ENCODE measurements around the gene PDZD11.

The PDZD11 gene

DNA sequence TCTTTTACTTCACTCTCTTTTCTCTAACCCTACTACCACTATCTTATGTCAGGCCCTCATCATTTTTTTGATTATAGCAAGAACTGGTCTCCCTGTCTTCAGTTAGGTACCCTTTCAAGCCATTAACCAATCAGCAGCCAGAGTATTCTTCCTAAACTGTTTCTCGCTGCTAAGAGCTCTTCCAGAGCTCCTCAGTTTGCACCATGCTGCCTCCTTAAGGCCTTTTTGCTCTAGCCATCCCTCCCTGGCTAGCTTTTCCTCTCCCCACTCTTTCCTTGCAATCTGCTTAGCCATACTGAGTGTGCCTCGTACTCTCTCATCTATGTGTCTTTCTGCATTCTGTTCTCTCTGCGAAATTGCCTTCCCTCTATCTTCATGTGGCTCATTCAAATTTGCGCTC lies 33.1 kb upstream of the PDZD11 start:
- H3K27me3 ChIP-seq (replicated peaks in 2 of 5; ENCODE audit: control insufficient read depth in 4 of 5, insufficient read depth in 5 of 5, low read length in 4 of 5), result no peaks in the 10 kb centered on the region
- no peak for DNase-seq
- CTCF ChIA-PET, result no interaction called here
- POLR2A ChIA-PET, result no interaction called here
- no peaks in the 10 kb centered on the region for H3K36me3 ChIP-seq (ENCODE audit: control insufficient read depth in 4 of 4, insufficient read depth in 4 of 4, low read length in 3 of 4)
- H3K9me3 ChIP-seq (ENCODE audit: control extremely low read depth in 1 of 5, control insufficient read depth in 4 of 5, insufficient read depth in 2 of 5, low read depth in 1 of 5, low read length in 4 of 5), result no peaks in the 10 kb centered on the region
- 96% methylated on average over 4 of the region's 4 CpGs for WGBS (ENCODE audit: insufficient coverage)
- no peak overlapping the region for H3K27ac ChIP-seq (ENCODE audit: insufficient read depth in 1 of 2, low read depth in 1 of 2, low read length in 2 of 2, poor library complexity in 1 of 2, severe bottlenecking in 2 of 2)
- H3K4me3 ChIP-seq (ENCODE audit: control insufficient read depth in 1 of 7, extremely low read depth in 1 of 7, insufficient read depth in 4 of 7, low read depth in 2 of 7, low read length in 6 of 7), result no peak overlapping the region
- no peaks in the 10 kb centered on the region for H3K4me1 ChIP-seq (ENCODE audit: control extremely low read depth in 1 of 4, control insufficient read depth in 4 of 4, insufficient read depth in 4 of 4, low read length in 3 of 4)

DNA sequence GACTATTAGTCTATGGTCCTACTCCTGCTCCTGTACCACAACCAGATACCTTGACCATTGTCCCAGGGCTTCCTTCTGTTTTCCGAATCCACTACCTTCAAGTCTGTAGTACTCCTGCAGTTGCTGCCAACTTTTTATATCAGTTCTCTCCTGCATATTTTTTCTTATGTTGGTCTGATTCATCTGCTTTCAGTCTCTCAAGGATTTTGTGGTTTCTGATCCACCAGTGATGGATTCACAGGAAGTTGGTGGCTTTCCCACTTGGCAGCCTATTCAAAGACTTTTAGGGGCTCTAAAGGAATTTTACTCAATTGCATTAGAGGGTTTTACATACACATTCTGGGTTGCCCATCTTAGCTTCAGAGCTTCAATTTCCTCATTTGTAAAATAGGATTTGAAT lies 23.8 kb upstream of the PDZD11 start:
- CTCF ChIA-PET, result no interaction called here
- POLR2A ChIA-PET, result no interaction called here
- DNase-seq, result no peak
- 88% methylated on average over 1 of the region's 1 CpG for WGBS (ENCODE audit: insufficient coverage)
- Histone ChIP-seq H3K36me3 (ENCODE audit: control insufficient read depth in 4 of 4, insufficient read depth in 4 of 4, low read length in 3 of 4) (peaks cover 0 to 8% (median 2%) of the 10 kb centered on the region in 4 experiments), H3K4me3 (ENCODE audit: control insufficient read depth in 1 of 7, extremely low read depth in 1 of 7, insufficient read depth in 4 of 7, low read depth in 2 of 7, low read length in 6 of 7) (no peak overlapping the region), H3K4me1 (ENCODE audit: control extremely low read depth in 1 of 4, control insufficient read depth in 4 of 4, insufficient read depth in 4 of 4, low read length in 3 of 4) (peaks cover 0 to 2% (median 0%) of the 10 kb centered on the region in 4 experiments), H3K27ac (ENCODE audit: insufficient read depth in 1 of 2, low read depth in 1 of 2, low read length in 2 of 2, poor library complexity in 1 of 2, severe bottlenecking in 2 of 2) (no peak overlapping the region), H3K27me3 (replicated peaks in 2 of 5; ENCODE audit: control insufficient read depth in 4 of 5, insufficient read depth in 5 of 5, low read length in 4 of 5) (no peaks in the 10 kb centered on the region), H3K9me3 (ENCODE audit: control extremely low read depth in 1 of 5, control insufficient read depth in 4 of 5, insufficient read depth in 2 of 5, low read depth in 1 of 5, low read length in 4 of 5) (no peaks in the 10 kb centered on the region)

DNA sequence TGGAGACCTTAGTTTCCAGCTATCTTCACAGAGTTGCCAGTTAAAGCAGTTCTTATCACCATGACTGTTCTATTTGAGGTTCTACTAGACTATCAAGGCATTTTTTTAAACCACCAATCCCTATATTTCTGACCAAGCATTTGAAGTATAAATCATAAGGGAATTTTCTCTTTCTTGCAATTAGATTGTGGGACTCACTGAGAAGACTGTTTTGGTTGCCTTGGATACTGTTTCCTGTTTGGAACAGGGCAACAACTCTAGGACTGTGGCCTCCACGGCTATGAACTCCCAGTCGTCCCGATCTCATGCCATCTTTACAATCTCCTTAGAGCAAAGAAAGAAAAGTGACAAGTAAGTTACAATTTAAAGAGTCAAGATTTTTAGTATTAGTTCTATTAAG lies 12.0 kb upstream of the PDZD11 start:
- no peaks in the 10 kb centered on the region for H3K9me3 ChIP-seq (ENCODE audit: control extremely low read depth in 1 of 5, control insufficient read depth in 4 of 5, insufficient read depth in 2 of 5, low read depth in 1 of 5, low read length in 4 of 5)
- peak in 1 of 3 donors; percentile 4 for DNase-seq
- H3K4me3 ChIP-seq (ENCODE audit: control insufficient read depth in 1 of 7, extremely low read depth in 1 of 7, insufficient read depth in 4 of 7, low read depth in 2 of 7, low read length in 6 of 7), result no peak overlapping the region
- H3K36me3 ChIP-seq (ENCODE audit: control insufficient read depth in 4 of 4, insufficient read depth in 4 of 4, low read length in 3 of 4), result peaks cover 0 to 7% (median 2%) of the 10 kb centered on the region in 4 experiments
- CTCF ChIA-PET, result no interaction called here
- no peaks in the 10 kb centered on the region for H3K4me1 ChIP-seq (ENCODE audit: control extremely low read depth in 1 of 4, control insufficient read depth in 4 of 4, insufficient read depth in 4 of 4, low read length in 3 of 4)
- no peaks in the 10 kb centered on the region for H3K27me3 ChIP-seq (replicated peaks in 2 of 5; ENCODE audit: control insufficient read depth in 4 of 5, insufficient read depth in 5 of 5, low read length in 4 of 5)
- H3K27ac ChIP-seq (ENCODE audit: insufficient read depth in 1 of 2, low read depth in 1 of 2, low read length in 2 of 2, poor library complexity in 1 of 2, severe bottlenecking in 2 of 2), result no peak overlapping the region
- POLR2A ChIA-PET, result no interaction called here
- WGBS (ENCODE audit: insufficient coverage), result no CpG with 5 or more reads among the region's 3 CpGs

DNA sequence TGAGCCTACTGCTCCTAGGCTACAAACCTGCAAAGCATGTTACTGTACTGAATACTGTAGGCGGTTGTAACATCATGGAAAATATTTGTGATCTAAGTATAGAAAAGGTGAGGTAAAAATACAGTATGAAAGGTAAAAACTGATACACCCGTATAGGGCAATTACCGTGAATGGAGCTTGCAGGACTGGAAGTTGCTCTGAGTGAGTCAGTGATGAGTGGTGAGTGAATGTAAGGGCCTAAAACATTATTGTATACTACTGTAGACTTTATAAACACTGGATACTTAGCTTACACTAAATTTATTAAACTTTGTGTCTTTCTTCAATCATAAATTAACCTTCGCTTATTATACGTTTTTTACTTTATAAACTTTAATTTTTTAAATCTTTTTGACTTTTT lies 3.9 kb upstream of the PDZD11 start:
- ChIA-PET CTCF (no interaction called here), POLR2A (no interaction called here)
- 83% methylated on average over 2 of the region's 5 CpGs for WGBS (ENCODE audit: insufficient coverage)
- Histone ChIP-seq H3K36me3 (ENCODE audit: control insufficient read depth in 4 of 4, insufficient read depth in 4 of 4, low read length in 3 of 4) (no peaks in the 10 kb centered on the region), H3K4me3 (ENCODE audit: control insufficient read depth in 1 of 7, extremely low read depth in 1 of 7, insufficient read depth in 4 of 7, low read depth in 2 of 7, low read length in 6 of 7) (no peak overlapping the region), H3K27me3 (replicated peaks in 2 of 5; ENCODE audit: control insufficient read depth in 4 of 5, insufficient read depth in 5 of 5, low read length in 4 of 5) (peaks cover 0 to 5% (median 0%) of the 10 kb centered on the region in 5 experiments), H3K4me1 (ENCODE audit: control extremely low read depth in 1 of 4, control insufficient read depth in 4 of 4, insufficient read depth in 4 of 4, low read length in 3 of 4) (peaks cover 0 to 17% (median 4%) of the 10 kb centered on the region in 4 experiments), H3K9me3 (ENCODE audit: control extremely low read depth in 1 of 5, control insufficient read depth in 4 of 5, insufficient read depth in 2 of 5, low read depth in 1 of 5, low read length in 4 of 5) (no peaks in the 10 kb centered on the region), H3K27ac (ENCODE audit: insufficient read depth in 1 of 2, low read depth in 1 of 2, low read length in 2 of 2, poor library complexity in 1 of 2, severe bottlenecking in 2 of 2) (no peak overlapping the region)
- DNase-seq, result no peak

DNA sequence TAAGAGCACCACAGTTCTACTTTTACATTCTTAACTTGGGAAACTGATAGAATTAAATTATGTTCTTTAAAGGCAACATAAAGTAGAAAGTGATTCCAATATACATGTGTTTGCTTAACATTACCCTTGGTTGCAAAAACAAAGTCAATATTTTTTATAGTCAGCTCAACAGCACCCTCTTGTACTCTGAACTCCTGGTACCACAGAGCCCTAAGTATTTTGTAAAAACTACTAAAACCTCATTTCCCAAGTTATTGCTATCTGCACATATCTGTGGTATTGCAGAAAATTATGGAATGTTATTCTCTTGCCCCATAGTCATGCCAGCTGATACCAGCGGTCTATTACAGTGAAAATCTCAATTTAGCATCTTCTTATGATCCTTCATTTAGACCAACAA lies 3.1 kb upstream of the PDZD11 start:
- Histone ChIP-seq H3K4me1 (ENCODE audit: control extremely low read depth in 1 of 4, control insufficient read depth in 4 of 4, insufficient read depth in 4 of 4, low read length in 3 of 4) (peaks cover 0 to 17% (median 4%) of the 10 kb centered on the region in 4 experiments), H3K27ac (ENCODE audit: insufficient read depth in 1 of 2, low read depth in 1 of 2, low read length in 2 of 2, poor library complexity in 1 of 2, severe bottlenecking in 2 of 2) (no peak overlapping the region), H3K9me3 (ENCODE audit: control extremely low read depth in 1 of 5, control insufficient read depth in 4 of 5, insufficient read depth in 2 of 5, low read depth in 1 of 5, low read length in 4 of 5) (no peaks in the 10 kb centered on the region), H3K4me3 (ENCODE audit: control insufficient read depth in 1 of 7, extremely low read depth in 1 of 7, insufficient read depth in 4 of 7, low read depth in 2 of 7, low read length in 6 of 7) (no peak overlapping the region), H3K27me3 (replicated peaks in 2 of 5; ENCODE audit: control insufficient read depth in 4 of 5, insufficient read depth in 5 of 5, low read length in 4 of 5) (peaks cover 0 to 5% (median 0%) of the 10 kb centered on the region in 5 experiments), H3K36me3 (ENCODE audit: control insufficient read depth in 4 of 4, insufficient read depth in 4 of 4, low read length in 3 of 4) (peaks cover 0 to 2% (median 0%) of the 10 kb centered on the region in 4 experiments)
- DNase-seq, result no peak
- CTCF ChIA-PET, result no interaction called here
- POLR2A ChIA-PET, result no interaction called here
- no CpG with 5 or more reads among the region's 1 CpG for WGBS (ENCODE audit: insufficient coverage)

DNA sequence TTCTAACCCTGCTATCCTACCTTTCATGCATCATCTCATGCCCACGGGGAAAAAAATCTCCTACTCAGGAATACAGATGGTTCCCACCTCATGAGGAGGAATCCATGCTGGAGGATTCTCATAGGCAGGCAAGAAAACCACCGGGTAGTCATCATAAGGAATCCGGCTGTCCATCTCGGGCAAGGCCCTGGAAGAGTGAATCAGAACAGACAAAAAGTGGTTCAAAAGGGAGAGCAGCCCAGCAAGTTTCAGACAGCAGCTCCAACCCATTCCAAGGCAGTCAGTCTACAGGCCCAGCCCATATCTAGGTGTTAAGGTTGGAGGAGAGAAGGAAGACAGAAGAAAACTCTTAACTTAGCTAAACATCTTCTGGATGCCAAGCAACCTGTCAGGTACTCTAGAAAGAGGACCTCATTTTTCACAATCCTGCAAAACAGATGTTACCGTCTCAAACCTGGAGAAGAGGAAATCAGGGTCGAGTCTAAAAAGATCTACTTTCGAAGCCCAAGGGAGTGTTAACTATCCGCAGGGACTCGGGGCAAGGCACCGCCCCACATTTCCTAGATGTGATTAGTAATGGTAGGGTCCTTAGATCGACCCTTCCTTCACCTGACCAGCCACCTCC lies 447 bp downstream of the PDZD11 start:
- Histone ChIP-seq H3K27me3 (replicated peaks in 2 of 5; ENCODE audit: control insufficient read depth in 4 of 5, insufficient read depth in 5 of 5, low read length in 4 of 5) (peaks cover 0 to 5% (median 0%) of the 10 kb centered on the region in 5 experiments), H3K9me3 (ENCODE audit: control extremely low read depth in 1 of 5, control insufficient read depth in 4 of 5, insufficient read depth in 2 of 5, low read depth in 1 of 5, low read length in 4 of 5) (no peaks in the 10 kb centered on the region), H3K4me3 (ENCODE audit: control insufficient read depth in 1 of 7, extremely low read depth in 1 of 7, insufficient read depth in 4 of 7, low read depth in 2 of 7, low read length in 6 of 7) (peak overlapping the region; percentile 69 to 90 (median 75)), H3K36me3 (ENCODE audit: control insufficient read depth in 4 of 4, insufficient read depth in 4 of 4, low read length in 3 of 4) (peaks cover 0 to 23% (median 10%) of the 10 kb centered on the region in 4 experiments), H3K4me1 (ENCODE audit: control extremely low read depth in 1 of 4, control insufficient read depth in 4 of 4, insufficient read depth in 4 of 4, low read length in 3 of 4) (peaks cover 0 to 17% (median 4%) of the 10 kb centered on the region in 4 experiments), H3K27ac (ENCODE audit: insufficient read depth in 1 of 2, low read depth in 1 of 2, low read length in 2 of 2, poor library complexity in 1 of 2, severe bottlenecking in 2 of 2) (peak overlapping the region in 1 of 2 experiments; percentile 30)
- no peak for DNase-seq
- WGBS (ENCODE audit: insufficient coverage), result 82% methylated on average over 7 of the region's 11 CpGs
- ChIA-PET POLR2A (no interaction called here), CTCF (no interaction called here)

DNA sequence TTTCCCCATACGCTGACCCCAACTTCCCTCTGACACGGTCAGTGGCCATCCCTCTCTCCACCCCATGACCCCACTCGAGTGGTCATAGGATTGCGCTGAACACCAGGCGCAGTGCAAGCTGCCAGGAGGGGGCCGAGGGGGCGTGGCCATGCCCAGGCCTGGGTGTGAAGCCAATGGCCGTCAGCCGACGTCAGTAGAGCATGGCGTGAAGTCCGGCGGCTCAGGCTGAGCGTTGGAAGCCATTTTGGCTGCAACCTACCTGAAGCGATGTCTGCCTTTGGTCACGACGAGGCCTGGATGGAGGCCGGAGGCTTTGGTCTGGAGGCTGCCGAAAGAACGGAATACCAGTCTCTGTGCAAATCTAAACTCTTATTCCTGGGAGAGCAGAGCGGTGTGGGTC lies 7.8 kb downstream of the PDZD11 start, which contains the start of gene RAB41:
Gene RAB41 (plus strand): TSS at position 222 of the 400 bp plus-strand sequence. CDS start 46 bp downstream, at position 268.
- no peaks in the 10 kb centered on the region for H3K9me3 ChIP-seq (ENCODE audit: control extremely low read depth in 1 of 5, control insufficient read depth in 4 of 5, insufficient read depth in 2 of 5, low read depth in 1 of 5, low read length in 4 of 5)
- 90% methylated on average over 21 of the region's 21 CpGs for WGBS (ENCODE audit: insufficient coverage)
- no peak for DNase-seq
- no peak within 1 kb of the TSS for H3K4me3 ChIP-seq (ENCODE audit: control insufficient read depth in 1 of 7, extremely low read depth in 1 of 7, insufficient read depth in 4 of 7, low read depth in 2 of 7, low read length in 6 of 7)
- ChIA-PET CTCF (no interaction called here), POLR2A (no interaction called here)
- peaks cover 0 to 14% (median 8%) of the 10 kb centered on the region in 4 experiments for H3K36me3 ChIP-seq (ENCODE audit: control insufficient read depth in 4 of 4, insufficient read depth in 4 of 4, low read length in 3 of 4)
- H3K27ac ChIP-seq (ENCODE audit: insufficient read depth in 1 of 2, low read depth in 1 of 2, low read length in 2 of 2, poor library complexity in 1 of 2, severe bottlenecking in 2 of 2), result no peak within 1 kb of the TSS
- no peaks in the 10 kb centered on the region for H3K27me3 ChIP-seq (replicated peaks in 2 of 5; ENCODE audit: control insufficient read depth in 4 of 5, insufficient read depth in 5 of 5, low read length in 4 of 5)
- no peaks in the 10 kb centered on the region for H3K4me1 ChIP-seq (ENCODE audit: control extremely low read depth in 1 of 4, control insufficient read depth in 4 of 4, insufficient read depth in 4 of 4, low read length in 3 of 4)
